GM21381 (cell line): Measurements from ENCODE around the gene OSBPL1A.

Experiments used
- ATAC-seq: cut with Tn5 transposase; IDR thresholded peaks from one replicate; pipeline ENCODE4 v1.9.1; 2021; ENCODE audit warnings: mild to moderate bottlenecking, moderate library complexity; ENCODE audit not compliant: unreplicated experiment

Gene OSBPL1A

GRCh38 chr18:24344509-24344908 is 53.1 kb downstream of the OSBPL1A start:
- ATAC-seq, result no peak

GRCh38 chr18:24342347-24342746 is 55.3 kb downstream of the OSBPL1A start:
- no peak for ATAC-seq

- no peak for ATAC-seq
Observed at GRCh38 chr18:24341361-24341760, 56.3 kb downstream of the OSBPL1A start.

GRCh38 chr18:24333084-24333483 is 64.5 kb downstream of the OSBPL1A start:
- no peak for ATAC-seq

- ATAC-seq, result no peak
Observed at GRCh38 chr18:24326211-24326610, 71.4 kb downstream of the OSBPL1A start.

- ATAC-seq, result no peak
Observed at GRCh38 chr18:24322584-24323136, 75.0 kb downstream of the OSBPL1A start.

GRCh38 chr18:24321071-24321470 is 76.6 kb downstream of the OSBPL1A start:
- ATAC-seq, result no peak

GRCh38 chr18:24319757-24320156 is 77.9 kb downstream of the OSBPL1A start:
- no peak for ATAC-seq

- ATAC-seq, result no peak
Observed at GRCh38 chr18:24317370-24317769, 80.3 kb downstream of the OSBPL1A start.

- no peak for ATAC-seq
Observed at GRCh38 chr18:24315170-24315569, 82.5 kb downstream of the OSBPL1A start.

- no peak for ATAC-seq
Observed at GRCh38 chr18:24306201-24306600, 91.4 kb downstream of the OSBPL1A start.

GRCh38 chr18:24300703-24301102 is 96.9 kb downstream of the OSBPL1A start:
- ATAC-seq, result no peak

- ATAC-seq, result no peak
Observed at GRCh38 chr18:24296276-24296675, 101.3 kb downstream of the OSBPL1A start.

GRCh38 chr18:24293254-24293653 is 104.4 kb downstream of the OSBPL1A start:
- ATAC-seq, result no peak

GRCh38 chr18:24278591-24278990 is 119.0 kb downstream of the OSBPL1A start:
- ATAC-seq, result no peak

- no peak for ATAC-seq
Observed at GRCh38 chr18:24277516-24278195, 120.0 kb downstream of the OSBPL1A start.

GRCh38 chr18:24276994-24277393 is 120.6 kb downstream of the OSBPL1A start:
- ATAC-seq, result no peak

GRCh38 chr18:24274837-24275236 is 122.8 kb downstream of the OSBPL1A start:
- ATAC-seq, result no peak

GRCh38 chr18:24273596-24273995 is 124.0 kb downstream of the OSBPL1A start:
- ATAC-seq, result no peak

GRCh38 chr18:24272229-24272525 is 125.4 kb downstream of the OSBPL1A start:
- no peak for ATAC-seq

- no peak for ATAC-seq
Observed at GRCh38 chr18:24271381-24272228, 126.0 kb downstream of the OSBPL1A start.

GRCh38 chr18:24270937-24271380 is 126.7 kb downstream of the OSBPL1A start:
- ATAC-seq, result no peak
